Measurements from ENCODE around the gene PSMB3.

GRCh38 chr17:38750312-38751121, 2.0 kb upstream of the PSMB3 start:
- TF ChIP-seq, protein P1, sequence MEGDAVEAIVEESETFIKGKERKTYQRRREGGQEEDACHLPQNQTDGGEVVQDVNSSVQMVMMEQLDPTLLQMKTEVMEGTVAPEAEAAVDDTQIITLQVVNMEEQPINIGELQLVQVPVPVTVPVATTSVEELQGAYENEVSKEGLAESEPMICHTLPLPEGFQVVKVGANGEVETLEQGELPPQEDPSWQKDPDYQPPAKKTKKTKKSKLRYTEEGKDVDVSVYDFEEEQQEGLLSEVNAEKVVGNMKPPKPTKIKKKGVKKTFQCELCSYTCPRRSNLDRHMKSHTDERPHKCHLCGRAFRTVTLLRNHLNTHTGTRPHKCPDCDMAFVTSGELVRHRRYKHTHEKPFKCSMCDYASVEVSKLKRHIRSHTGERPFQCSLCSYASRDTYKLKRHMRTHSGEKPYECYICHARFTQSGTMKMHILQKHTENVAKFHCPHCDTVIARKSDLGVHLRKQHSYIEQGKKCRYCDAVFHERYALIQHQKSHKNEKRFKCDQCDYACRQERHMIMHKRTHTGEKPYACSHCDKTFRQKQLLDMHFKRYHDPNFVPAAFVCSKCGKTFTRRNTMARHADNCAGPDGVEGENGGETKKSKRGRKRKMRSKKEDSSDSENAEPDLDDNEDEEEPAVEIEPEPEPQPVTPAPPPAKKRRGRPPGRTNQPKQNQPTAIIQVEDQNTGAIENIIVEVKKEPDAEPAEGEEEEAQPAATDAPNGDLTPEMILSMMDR (IDR thresholded peaks at IDR 0.05 in 2 of 3, conservative IDR thresholded peaks at IDR 0.05 in 1 of 3; ENCODE audit: insufficient read depth in 2 of 3, low read depth in 1 of 3, low read length in 3 of 3): no peak
- TF ChIP-seq SMARCA5 (IDR thresholded peaks at IDR 0.05) (no peak), RAD21 (CRISPR knock-in tag; conservative IDR thresholded peaks at IDR 0.05 in 1 of 2, IDR thresholded peaks at IDR 0.05 in 1 of 2) (no peak), RNF2 (IDR thresholded peaks at IDR 0.05) (no peak), AFF4 (CRISPR knock-in tag; IDR thresholded peaks at IDR 0.05) (no peak), MLLT1 (IDR thresholded peaks at IDR 0.05) (no peak), MTA1 (IDR thresholded peaks at IDR 0.05; ENCODE audit: borderline replicate concordance) (no peak; the same call in 1 of the 2 replicates), ZKSCAN3 (CRISPR knock-in tag; IDR thresholded peaks at IDR 0.05) (no peak), POLR2A (conservative IDR thresholded peaks at IDR 0.05) (no peak), ZNF133 (CRISPR knock-in tag; IDR thresholded peaks at IDR 0.05) (no peak)
- TF ChIP-seq, protein P2, sequence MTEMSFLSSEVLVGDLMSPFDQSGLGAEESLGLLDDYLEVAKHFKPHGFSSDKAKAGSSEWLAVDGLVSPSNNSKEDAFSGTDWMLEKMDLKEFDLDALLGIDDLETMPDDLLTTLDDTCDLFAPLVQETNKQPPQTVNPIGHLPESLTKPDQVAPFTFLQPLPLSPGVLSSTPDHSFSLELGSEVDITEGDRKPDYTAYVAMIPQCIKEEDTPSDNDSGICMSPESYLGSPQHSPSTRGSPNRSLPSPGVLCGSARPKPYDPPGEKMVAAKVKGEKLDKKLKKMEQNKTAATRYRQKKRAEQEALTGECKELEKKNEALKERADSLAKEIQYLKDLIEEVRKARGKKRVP (CRISPR knock-in tag; IDR thresholded peaks at IDR 0.05): no peak

Data from K562 (cell line).